Body of pancreas (tissue), 4 donors: Measurements from ENCODE around the gene ANKRD12.

Experiments used
- CTCF ChIP-seq, 7 experiments: fragments of 450-650 bp in 4 of 7; fragments of 200-600 bp in 3 of 7; sonication (generic) in 3 of 7; IDR thresholded peaks; one replicate each; pipeline ENCODE4 v1.5.1; 2016 to 2019; ENCODE audit warnings: antibody characterized with exemption in 7 of 7
- POLR2A ChIP-seq, 3 donors: fragments of 450-650 bp; IDR thresholded peaks; one replicate each; pipeline ENCODE4 v1.6.1; 2016; ENCODE audit warnings: antibody characterized with exemption in 3 of 3, mild to moderate bottlenecking in 2 of 3

DNA sequence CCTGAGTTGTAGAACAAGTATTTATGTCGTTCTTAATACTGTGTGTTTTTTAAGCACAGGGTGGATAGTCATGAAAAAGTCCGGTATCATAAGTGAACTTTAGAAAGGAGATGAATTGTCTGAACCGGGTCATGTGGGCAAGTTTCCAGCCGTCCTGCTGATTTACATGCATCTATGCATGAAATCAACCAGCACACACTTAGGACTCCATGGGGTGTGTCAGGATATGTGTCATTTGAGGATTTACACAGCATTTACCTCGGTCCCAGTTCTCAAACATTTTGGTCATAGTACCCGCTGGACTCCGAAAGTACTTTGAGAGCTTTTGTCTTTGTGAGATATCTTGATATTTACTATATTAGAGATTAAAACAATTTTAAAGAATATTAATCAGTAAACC is 150.5 kb downstream of the ANKRD12 start:
- TF ChIP-seq CTCF (IDR thresholded peaks at IDR 0.05): no peak
- no peak for TF ChIP-seq POLR2A (IDR thresholded peaks at IDR 0.05)
